ENCODE data around the gene ETV3.

ETV3 gene

GRCh38 chr1:157162345-157162744 lies 24.1 kb upstream of the ETV3 start:
- no peak for DNase-seq

GRCh38 chr1:157161901-157162300 lies 23.7 kb upstream of the ETV3 start:
- no peak for DNase-seq

GRCh38 chr1:157158967-157159366 lies 20.8 kb upstream of the ETV3 start:
- no peak for DNase-seq

GRCh38 chr1:157157501-157158190 lies 19.5 kb upstream of the ETV3 start:
- DNase-seq, result no peak

- peak in 44 of 56 donors; percentile 10 to 80 (median 40) for DNase-seq
Observed at GRCh38 chr1:157156058-157156541, 17.9 kb upstream of the ETV3 start.

GRCh38 chr1:157155658-157156057 lies 17.5 kb upstream of the ETV3 start:
- DNase-seq, result peak in 1 of 56 donors; percentile 14

GRCh38 chr1:157154940-157155514 lies 16.8 kb upstream of the ETV3 start:
- DNase-seq, result peak in 2 of 56 donors; percentile 7 to 17

GRCh38 chr1:157154291-157154690 lies 16.1 kb upstream of the ETV3 start:
- no peak for DNase-seq

GRCh38 chr1:157153746-157154145 lies 15.6 kb upstream of the ETV3 start:
- DNase-seq, result no peak

GRCh38 chr1:157152510-157152909 lies 14.3 kb upstream of the ETV3 start:
- no peak for DNase-seq

GRCh38 chr1:157151506-157151905 lies 13.3 kb upstream of the ETV3 start:
- no peak for DNase-seq

GRCh38 chr1:157151073-157151472 lies 12.9 kb upstream of the ETV3 start:
- no peak for DNase-seq

GRCh38 chr1:157150631-157151030 lies 12.4 kb upstream of the ETV3 start:
- no peak for DNase-seq

- DNase-seq, result no peak
Observed at GRCh38 chr1:157147906-157148700, 9.9 kb upstream of the ETV3 start.

GRCh38 chr1:157147037-157147436 lies 8.8 kb upstream of the ETV3 start:
- DNase-seq, result no peak

- DNase-seq, result no peak
Observed at GRCh38 chr1:157146244-157146643, 8.0 kb upstream of the ETV3 start.

GRCh38 chr1:157145076-157145475 lies 6.9 kb upstream of the ETV3 start:
- DNase-seq, result no peak

- DNase-seq, result no peak
Observed at GRCh38 chr1:157144509-157144908, 6.3 kb upstream of the ETV3 start.

GRCh38 chr1:157142765-157143423 lies 4.7 kb upstream of the ETV3 start:
- no peak for DNase-seq

GRCh38 chr1:157142201-157142600 lies 4.0 kb upstream of the ETV3 start:
- DNase-seq, result no peak

- DNase-seq, result no peak
Observed at GRCh38 chr1:157141212-157141855, 3.1 kb upstream of the ETV3 start.
